WERI-Rb-1 (cell line): Measurements from ENCODE around the gene NF1.

Experiments
- DNase-seq: peaks from one replicate; pipeline ENCODE4 v3.0.0-alpha.2; 2020
- H3K27ac ChIP-seq: fragments of 250-450 bp; sonication (Bioruptor Pico); 2 replicates; pipeline ENCODE4 v1.5.1; 2020; ENCODE audit warnings: mild to moderate bottlenecking, moderate library complexity
- H3K27me3 ChIP-seq: fragments of 250-450 bp; sonication (Bioruptor Pico); 2 replicates; pipeline ENCODE4 v1.5.1; 2021; ENCODE audit warnings: mild to moderate bottlenecking, low read depth, moderate library complexity; ENCODE audit not compliant: insufficient read depth, severe bottlenecking
- H3K36me3 ChIP-seq: fragments of 250-450 bp; sonication (Bioruptor Pico); 2 replicates; pipeline ENCODE4 v1.5.1; 2020; ENCODE audit warnings: mild to moderate bottlenecking, moderate library complexity
- H3K4me3 ChIP-seq: 2 replicates; pipeline ENCODE4 v1.5.1; 2011; ENCODE audit warnings: low read depth, mild to moderate bottlenecking, control low read depth, low read length
- H3K9me3 ChIP-seq: fragments of 250-450 bp; sonication (Bioruptor Pico); 2 replicates; pipeline ENCODE4 v1.5.1; 2021; ENCODE audit warnings: mild to moderate bottlenecking, moderate library complexity; ENCODE audit not compliant: severe bottlenecking
- CTCF ChIP-seq: IDR thresholded peaks from 2 replicates; pipeline ENCODE4 v1.5.1; 2011; ENCODE audit warnings: low read depth, mild to moderate bottlenecking, control low read depth, inconsistent platforms, low read length

Gene NF1

GRCh38 chr17:31249835-31250141 lies 155.0 kb downstream of the NF1 start:
- peaks cover 29% of the 10 kb centered on the region for H3K36me3 ChIP-seq
- no peak overlapping the region for H3K27ac ChIP-seq
- no peaks in the 10 kb centered on the region for H3K9me3 ChIP-seq
- TF ChIP-seq CTCF, result no peak
- DNase-seq, result no peak
- H3K27me3 ChIP-seq, result no peaks in the 10 kb centered on the region
- no peak overlapping the region for H3K4me3 ChIP-seq

- no peak overlapping the region for H3K27ac ChIP-seq
These were observed 155.5 kb downstream of the NF1 start for GRCh38 chr17:31250229-31250628.

GRCh38 chr17:31251105-31251969 lies 156.6 kb downstream of the NF1 start:
- DNase-seq, result no peak
- no peaks in the 10 kb centered on the region for H3K27me3 ChIP-seq
- TF ChIP-seq CTCF, result no peak
- no peak overlapping the region for H3K4me3 ChIP-seq
- H3K36me3 ChIP-seq, result peaks cover 21% of the 10 kb centered on the region
- no peaks in the 10 kb centered on the region for H3K9me3 ChIP-seq
- H3K27ac ChIP-seq, result no peak overlapping the region

More at GRCh38 chr17:31250229-31250628, 155.5 kb downstream of the NF1 start:
- Histone ChIP-seq H3K4me3 (no peak overlapping the region), H3K27me3 (no peaks in the 10 kb centered on the region), H3K36me3 (peaks cover 27% of the 10 kb centered on the region), H3K9me3 (no peaks in the 10 kb centered on the region)
- no peak for TF ChIP-seq CTCF
- DNase-seq, result no peak

GRCh38 chr17:31251970-31252328 lies 157.2 kb downstream of the NF1 start:
- no peak for TF ChIP-seq CTCF
- Histone ChIP-seq H3K27ac (no peak overlapping the region), H3K27me3 (no peaks in the 10 kb centered on the region), H3K36me3 (peaks cover 21% of the 10 kb centered on the region), H3K9me3 (no peaks in the 10 kb centered on the region), H3K4me3 (no peak overlapping the region)
- no peak for DNase-seq

- Histone ChIP-seq H3K9me3 (no peaks in the 10 kb centered on the region), H3K27ac (no peak overlapping the region), H3K36me3 (peaks cover 21% of the 10 kb centered on the region), H3K4me3 (no peak overlapping the region), H3K27me3 (no peaks in the 10 kb centered on the region)
- DNase-seq, result no peak
- TF ChIP-seq CTCF, result no peak
These were observed 158.0 kb downstream of the NF1 start for GRCh38 chr17:31252741-31253140.

- Histone ChIP-seq H3K4me3 (no peak overlapping the region), H3K36me3 (peaks cover 13% of the 10 kb centered on the region), H3K27me3 (no peaks in the 10 kb centered on the region), H3K9me3 (no peaks in the 10 kb centered on the region), H3K27ac (no peak overlapping the region)
- no peak for DNase-seq
- no peak for TF ChIP-seq CTCF
These were observed 159.9 kb downstream of the NF1 start for GRCh38 chr17:31254654-31255053.
